HEK293T (cell line): Measurements from ENCODE around the gene PIK3R5.

Experiments
- ARNT ChIP-seq: fragments of 450-650 bp; IDR thresholded peaks from 2 replicates; pipeline ENCODE4 v1.6.1; 2017; ENCODE audit warnings: mild to moderate bottlenecking
- BHLHE40 ChIP-seq: fragments of 450-650 bp; IDR thresholded peaks from 2 replicates; pipeline ENCODE4 v1.6.1; 2016; ENCODE audit warnings: mild to moderate bottlenecking, moderate library complexity, borderline replicate concordance
- ELF4 ChIP-seq: fragments of 450-650 bp; IDR thresholded peaks from 2 replicates; pipeline ENCODE4 v1.6.1; 2017; ENCODE audit warnings: antibody characterized with exemption
- FOXK2 ChIP-seq: fragments of 450-650 bp; IDR thresholded peaks from 2 replicates; pipeline ENCODE4 v1.6.1; 2016; ENCODE audit warnings: mild to moderate bottlenecking
- NFRKB ChIP-seq: fragments of 450-650 bp; IDR thresholded peaks from 2 replicates; pipeline ENCODE4 v1.6.1; 2016; ENCODE audit warnings: mild to moderate bottlenecking, moderate library complexity
- SP1 ChIP-seq: fragments of 450-650 bp; IDR thresholded peaks from 2 replicates; pipeline ENCODE4 v1.6.1; 2017
- SUZ12 ChIP-seq: fragments of 450-650 bp; IDR thresholded peaks from 2 replicates; pipeline ENCODE4 v1.6.1; 2016; ENCODE audit warnings: mild to moderate bottlenecking
- TF ChIP-seq, protein P1 (sequence below): fragments of 450-650 bp; IDR thresholded peaks from 2 replicates; pipeline ENCODE4 v1.6.1; 2016

DNA sequence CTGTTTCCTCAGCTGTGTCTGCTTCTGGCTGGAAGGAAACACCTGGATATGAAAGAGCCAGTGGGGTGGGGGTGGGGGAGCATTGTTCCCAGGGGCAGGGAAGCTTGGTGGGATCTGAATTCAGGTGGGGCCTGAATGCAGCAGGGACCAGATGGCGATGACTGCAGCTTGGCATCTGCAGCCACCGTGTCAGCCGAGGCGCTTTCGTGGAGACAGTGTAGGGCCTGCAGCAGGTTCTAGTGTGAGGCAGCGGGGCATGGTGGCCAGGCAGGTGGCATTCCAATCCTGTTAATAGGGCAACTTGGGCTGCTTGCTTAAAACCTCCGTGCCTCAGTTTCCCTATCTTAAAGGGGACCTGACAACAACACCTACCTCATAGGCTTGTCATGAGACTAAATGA is 99.7 kb downstream of the PIK3R5 start:
- TF ChIP-seq ELF4 = no peak
- no peak for TF ChIP-seq BHLHE40
- TF ChIP-seq ARNT = no peak
- TF ChIP-seq, protein P1, sequence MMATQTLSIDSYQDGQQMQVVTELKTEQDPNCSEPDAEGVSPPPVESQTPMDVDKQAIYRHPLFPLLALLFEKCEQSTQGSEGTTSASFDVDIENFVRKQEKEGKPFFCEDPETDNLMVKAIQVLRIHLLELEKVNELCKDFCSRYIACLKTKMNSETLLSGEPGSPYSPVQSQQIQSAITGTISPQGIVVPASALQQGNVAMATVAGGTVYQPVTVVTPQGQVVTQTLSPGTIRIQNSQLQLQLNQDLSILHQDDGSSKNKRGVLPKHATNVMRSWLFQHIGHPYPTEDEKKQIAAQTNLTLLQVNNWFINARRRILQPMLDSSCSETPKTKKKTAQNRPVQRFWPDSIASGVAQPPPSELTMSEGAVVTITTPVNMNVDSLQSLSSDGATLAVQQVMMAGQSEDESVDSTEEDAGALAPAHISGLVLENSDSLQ = no peak
- TF ChIP-seq SP1 = no peak
- no peak for TF ChIP-seq NFRKB
- TF ChIP-seq FOXK2 = no peak
- no peak for TF ChIP-seq SUZ12
